OCI-LY7 (cell line): ENCODE measurements around the gene CREG2. TPM values are rescaled to one million over a fixed set of nuclear protein-coding genes. Genes with fewer than 3 reads are reported as not detected.

Experiments
- BruUV-seq: library from RNA; stranded (reverse); fragments of 400-500 nt; replicated peaks from 2 replicates; lab custom pipeline; 2021; lab: Mats Ljungman, UMichigan
- CTCF ChIA-PET: fragments of 300-600 bp; sonication (Branson Sonifier 250); formaldehyde crosslinking; loops from one replicate; lab custom pipeline; 2022; ENCODE audit warnings: antibody characterized with exemption; ENCODE audit not compliant: unreplicated experiment; lab: Charles Lee
- POLR2A ChIA-PET: fragments of 300-600 bp; sonication (Branson Sonifier 250); formaldehyde crosslinking; loops from one replicate; lab custom pipeline; 2022; ENCODE audit warnings: antibody characterized with exemption; lab: Charles Lee
- DNase-seq: peaks from one replicate; pipeline ENCODE4 v3.0.0-alpha.2; 2015; ENCODE audit warnings: low spot score
- H2AFZ ChIP-seq: fragments of 200-600 bp; sonication (generic), shearing (Covaris generic); 2 replicates; pipeline ENCODE4 v1.6.1; 2014; ENCODE audit warnings: mild to moderate bottlenecking, antibody characterized with exemption, low read length, moderate library complexity
- H3K27ac ChIP-seq: fragments of 200-600 bp; sonication (generic); 2 replicates; pipeline ENCODE4 v1.5.1; 2014; ENCODE audit warnings: mixed run types, low read depth, mild to moderate bottlenecking, moderate library complexity, low read length, inconsistent platforms; ENCODE audit not compliant: poor library complexity, severe bottlenecking
- H3K36me3 ChIP-seq: fragments of 200-600 bp; sonication (generic); 2 replicates; pipeline ENCODE4 v1.6.1; 2014; ENCODE audit warnings: mild to moderate bottlenecking, antibody characterized with exemption, low read length, moderate library complexity, mixed read lengths; ENCODE audit not compliant: insufficient read depth
- H3K4me1 ChIP-seq: fragments of 200-600 bp; sonication (generic); 2 replicates; pipeline ENCODE4 v1.5.1; 2014; ENCODE audit warnings: mild to moderate bottlenecking, low read length; ENCODE audit not compliant: insufficient read depth, poor library complexity, severe bottlenecking
- H3K4me2 ChIP-seq: fragments of 200-600 bp; sonication (generic); 2 replicates; pipeline ENCODE4 v1.6.1; 2014; ENCODE audit warnings: mild to moderate bottlenecking, low read length
- H3K4me3 ChIP-seq: fragments of 200-600 bp; sonication (generic); 2 replicates; pipeline ENCODE4 v1.5.1; 2014; ENCODE audit warnings: mild to moderate bottlenecking, low read depth, low read length; ENCODE audit not compliant: poor library complexity, severe bottlenecking
- H3K79me2 ChIP-seq: fragments of 200-600 bp; sonication (generic); 2 replicates; pipeline ENCODE4 v1.6.1; 2016; ENCODE audit warnings: low read depth, mild to moderate bottlenecking, low read length, moderate library complexity, mixed read lengths; ENCODE audit not compliant: insufficient read depth
- H3K9me2 ChIP-seq: fragments of 200-600 bp; sonication (generic); 2 replicates; pipeline ENCODE4 v1.6.1; 2016; ENCODE audit warnings: mild to moderate bottlenecking, low read length, mixed read lengths; ENCODE audit not compliant: insufficient read depth
- H3K9me3 ChIP-seq: fragments of 200-600 bp; sonication (generic); 2 replicates; pipeline ENCODE4 v1.6.1; 2014; ENCODE audit warnings: mild to moderate bottlenecking, mixed run types, low read length, mixed read lengths
- H4K20me1 ChIP-seq: fragments of 200-600 bp; sonication (generic); 2 replicates; pipeline ENCODE4 v1.6.1; 2014; ENCODE audit warnings: mild to moderate bottlenecking, antibody characterized with exemption, low read length, moderate library complexity, mixed read lengths; ENCODE audit not compliant: insufficient read depth
- CTCF ChIP-seq: fragments of 200-600 bp; sonication (generic); conservative IDR thresholded peaks from 2 replicates; pipeline ENCODE4 v1.5.1; 2014; ENCODE audit warnings: mild to moderate bottlenecking, antibody characterized with exemption, low read length, moderate library complexity, mixed read lengths
- EZH2phosphoT487 ChIP-seq: fragments of 200-600 bp; sonication (generic); IDR thresholded peaks from 2 replicates; pipeline ENCODE4 v1.6.1; 2018; ENCODE audit warnings: low read depth, borderline replicate concordance, mild to moderate bottlenecking, mixed run types, antibody characterized with exemption, low read length, moderate library complexity, mixed read lengths
- intact Hi-C: fragments of 100-400 bp; cut with micrococcal nuclease; formaldehyde crosslinking; loops from one replicate; pipeline ENCODE4 v1.10.0; 2022; ENCODE audit not compliant: unreplicated experiment
- total RNA-seq, 2 experiments: library from RNA; depleted of rRNA in 1 of 2; stranded (reverse); fragments of >200 nt in 1 of 2; shearing (Covaris generic) in 1 of 2; gene quantifications; 2 replicates each; pipeline ENCODE4 v1.2.3, GENCODE V29; 2014 to 2022

The CREG2 gene
- total RNA-seq, 2 experiments from 2014 or later = not detected

GRCh38 chr2:101396316-101396717 lies 9.0 kb upstream of the CREG2 start:
- DNase-seq = no peak
- Histone ChIP-seq H3K79me2 (no peaks in the 10 kb centered on the region), H3K9me2 (no peaks in the 10 kb centered on the region), H4K20me1 (no peaks in the 10 kb centered on the region), H3K4me2 (no peak overlapping the region), H3K4me3 (no peak overlapping the region), H3K27ac (no peak overlapping the region), H3K4me1 (no peaks in the 10 kb centered on the region), H3K36me3 (no peaks in the 10 kb centered on the region), H2AFZ (no peak overlapping the region), H3K9me3 (no peaks in the 10 kb centered on the region)
- POLR2A ChIA-PET = interaction anchor here (0.6 kb wide), 1 partner anchor 50 kb away, joined by 3 read pairs; no protein-coding TSS in a partner anchor
- CTCF ChIA-PET = no interaction called here
- intact Hi-C loops = no loop called here
- BruUV-seq = no TSS peak
- no peak for TF ChIP-seq CTCF
- no peak for TF ChIP-seq EZH2phosphoT487

- POLR2A ChIA-PET = interaction anchor here (0.6 kb wide), 1 partner anchor 49 kb away, joined by 3 read pairs; no protein-coding TSS in a partner anchor
Observed at GRCh38 chr2:101395545-101396315, 8.4 kb upstream of the CREG2 start.

More at GRCh38 chr2:101395545-101396315, 8.4 kb upstream of the CREG2 start:
- CTCF ChIA-PET = no interaction called here
- Histone ChIP-seq H3K9me3 (no peaks in the 10 kb centered on the region), H3K9me2 (no peaks in the 10 kb centered on the region), H3K4me3 (no peak overlapping the region), H3K4me1 (no peaks in the 10 kb centered on the region), H3K4me2 (no peak overlapping the region), H2AFZ (no peak overlapping the region), H3K79me2 (no peaks in the 10 kb centered on the region), H3K27ac (no peak overlapping the region), H3K36me3 (no peaks in the 10 kb centered on the region), H4K20me1 (no peaks in the 10 kb centered on the region)
- BruUV-seq = no TSS peak
- intact Hi-C loops = no loop called here
- TF ChIP-seq EZH2phosphoT487 (no peak), CTCF (no peak)
- no peak for DNase-seq
